GM12874 (cell line): ENCODE results near the gene OLIG3.

ENCODE experiments used
- CTCF ChIP-seq: IDR thresholded peaks from 2 replicates; pipeline ENCODE4 v1.5.1; 2011; ENCODE audit warnings: low read depth, mild to moderate bottlenecking, control low read depth, low read length, moderate library complexity; ENCODE audit not compliant: insufficient read depth

Gene OLIG3

GRCh38 chr6:137494988-137495702, 951 bp upstream of the OLIG3 start:
- no peak for TF ChIP-seq CTCF

DNA sequence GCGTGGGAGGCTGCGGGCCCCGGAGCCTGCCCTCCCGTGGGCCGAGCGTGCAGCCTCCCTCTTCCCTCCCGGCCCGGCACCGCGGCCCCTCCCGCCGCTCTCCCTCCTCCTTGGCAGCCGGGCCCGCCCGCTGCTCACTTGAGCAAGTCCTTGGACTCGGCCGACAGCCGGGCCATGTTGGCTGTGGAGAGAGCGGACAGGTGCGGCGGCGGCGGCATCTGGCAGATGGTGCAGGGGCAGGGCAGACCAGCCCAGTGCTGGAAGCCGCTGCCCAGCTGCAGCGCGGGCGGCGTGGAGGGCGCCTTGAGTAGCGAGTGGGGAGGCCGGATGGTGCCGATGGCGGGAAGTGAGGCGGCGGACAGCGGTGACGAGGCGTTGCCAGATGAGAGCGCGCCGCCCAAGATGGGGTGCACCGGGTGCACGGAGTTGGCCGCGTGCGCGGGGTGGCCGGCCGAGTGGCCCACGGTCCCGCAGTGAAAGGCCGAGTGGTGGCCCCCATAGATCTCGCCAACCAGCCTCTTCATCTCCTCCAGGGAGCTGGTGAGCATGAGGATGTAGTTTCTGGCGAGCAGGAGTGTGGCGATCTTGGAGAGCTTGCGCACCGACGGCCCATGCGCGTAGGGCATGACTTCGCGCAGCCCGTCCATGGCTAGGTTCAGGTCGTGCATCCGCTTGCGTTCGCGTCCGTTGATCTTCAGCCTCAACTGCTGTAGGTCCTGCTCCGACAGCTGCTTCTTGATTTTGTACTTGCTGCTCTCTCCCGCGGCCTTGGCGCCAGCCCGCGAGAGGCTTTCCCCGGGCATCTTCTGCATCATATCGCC, 766 bp downstream of the OLIG3 start:
- TF ChIP-seq CTCF: no peak

- TF ChIP-seq CTCF: no peak
Measured at GRCh38 chr6:137492289-137493217, 1.6 kb downstream of the OLIG3 start.

GRCh38 chr6:137491478-137491877, 2.7 kb downstream of the OLIG3 start:
- TF ChIP-seq CTCF: no peak

GRCh38 chr6:137490961-137491360, 3.2 kb downstream of the OLIG3 start:
- no peak for TF ChIP-seq CTCF

GRCh38 chr6:137490006-137490905, 3.9 kb downstream of the OLIG3 start:
- TF ChIP-seq CTCF: no peak
